Sciatic nerve (tissue), 2 donors: ENCODE data around the gene LSM3. TPM values are rescaled to one million over a fixed set of nuclear protein-coding genes. Genes with fewer than 3 reads are reported as not detected.
A peak's percentile ranks its signal among the peaks of the same experiment; 100 is the strongest.

Experiments
- ATAC-seq: fragments of 200-7000 bp; cut with Tn5 transposase; one replicate; pipeline ENCODE4 v1.9.1; 2020; ENCODE audit warnings: mild to moderate bottlenecking, moderate library complexity
- DNase-seq: peaks from one replicate; pipeline ENCODE4 v3.0.0-alpha.2; 2020; ENCODE audit warnings: low spot score
- intact Hi-C: fragments of 100-400 bp; cut with DNase I; formaldehyde crosslinking; loops from one replicate; pipeline ENCODE4 v1.14.2; 2022
- total RNA-seq: library from RNA; stranded (reverse); fragmentation: NEBNext Ultra II Directional; extraction: Animal tissue kit (Norgen Biotek cat#: 25700); gene quantifications from one replicate; pipeline ENCODE4 v1.2.1, GENCODE V29; 2021
- donor health status: DM: no; HTN: no; CAD: no.
- donor health status: DM: no; HTN: no; CAD: no.

Gene LSM3
- total RNA-seq, 1 donor from 2014 or later: 8.9 TPM

GRCh38 chr3:14179795-14180194 lies 1.2 kb downstream of the LSM3 start:
- intact Hi-C loops: no loop called here
- DNase-seq: no peak
- no peak for ATAC-seq

- intact Hi-C loops: no loop called here
- no peak for DNase-seq
- ATAC-seq: no peak
Observed at GRCh38 chr3:14181253-14181652, 2.6 kb downstream of the LSM3 start.

DNA sequence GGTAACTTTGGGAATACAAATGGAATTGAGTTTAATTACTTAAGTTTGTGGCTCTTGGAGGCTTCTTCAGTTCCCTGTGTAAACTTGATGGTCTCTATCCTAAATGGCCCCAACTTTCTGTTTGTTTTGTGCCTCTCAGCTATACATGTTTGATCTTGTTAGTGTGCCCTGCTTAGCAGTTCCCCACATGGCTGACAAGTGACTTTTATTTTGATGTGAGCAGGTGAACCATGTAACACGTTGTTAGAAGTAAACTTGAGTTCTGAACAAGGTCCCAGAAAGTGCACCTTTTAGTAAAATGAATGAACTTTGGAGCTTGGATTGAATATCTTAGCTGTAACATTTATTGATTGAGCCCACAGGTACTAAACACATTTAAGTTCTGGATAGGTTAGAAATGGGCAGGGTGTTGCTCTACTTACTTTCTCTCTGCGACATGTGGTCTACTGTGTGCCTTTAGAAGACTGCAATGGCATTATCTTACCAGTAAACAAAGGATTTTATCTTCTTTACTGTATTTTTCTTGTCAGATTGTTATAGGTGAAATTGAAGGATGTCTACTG lies 4.5 kb downstream of the LSM3 start:
- intact Hi-C loops: no loop called here
- no peak for ATAC-seq

GRCh38 chr3:14186854-14187458 lies 8.3 kb downstream of the LSM3 start:
- DNase-seq (no peak), ATAC-seq (no peak)
- intact Hi-C loops: no loop called here

More for the DNA sequence above, 4.5 kb downstream of the LSM3 start:
- no peak for DNase-seq

GRCh38 chr3:14188041-14188754 lies 9.6 kb downstream of the LSM3 start:
- intact Hi-C loops: no loop called here
- ATAC-seq (no peak), DNase-seq (no peak)

GRCh38 chr3:14194865-14195264 lies 16.2 kb downstream of the LSM3 start:
- no peak for ATAC-seq

DNA sequence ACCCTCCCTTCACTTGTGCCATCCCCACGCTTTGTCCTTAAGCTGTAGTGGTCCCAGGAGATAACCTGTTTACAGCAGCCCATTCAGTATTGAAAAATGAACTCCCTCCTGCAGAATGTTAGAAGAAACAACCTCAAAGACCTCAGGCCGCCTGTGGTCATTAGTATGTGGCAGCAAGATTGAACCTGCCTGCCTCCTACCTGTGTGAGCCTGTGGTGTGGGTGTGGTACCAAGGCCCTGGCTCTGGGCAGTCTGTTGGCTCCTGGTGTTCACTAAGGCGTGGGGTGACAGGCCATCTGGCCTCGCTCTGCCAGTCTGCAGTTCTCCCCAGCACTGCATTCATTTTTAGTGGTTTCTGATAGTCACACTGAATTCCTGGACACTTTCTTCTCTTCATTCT lies 21.0 kb downstream of the LSM3 start:
- ATAC-seq (no peak), DNase-seq (no peak)
- intact Hi-C loops: loop anchor here (5.0 kb wide), 1 partner anchor 268 kb away; no protein-coding TSS in a partner anchor

More at GRCh38 chr3:14194865-14195264, 16.2 kb downstream of the LSM3 start:
- intact Hi-C loops: no loop called here
- DNase-seq: no peak

GRCh38 chr3:14200276-14200675 lies 21.7 kb downstream of the LSM3 start:
- intact Hi-C loops: loop anchor here (5.0 kb wide), 1 partner anchor 267 kb away; no protein-coding TSS in a partner anchor
- ATAC-seq: no peak
- no peak for DNase-seq

GRCh38 chr3:14200841-14201240 lies 22.2 kb downstream of the LSM3 start:
- intact Hi-C loops: loop anchor here (5.0 kb wide), 1 partner anchor 266 kb away; no protein-coding TSS in a partner anchor
- ATAC-seq (no peak), DNase-seq (no peak)

DNA sequence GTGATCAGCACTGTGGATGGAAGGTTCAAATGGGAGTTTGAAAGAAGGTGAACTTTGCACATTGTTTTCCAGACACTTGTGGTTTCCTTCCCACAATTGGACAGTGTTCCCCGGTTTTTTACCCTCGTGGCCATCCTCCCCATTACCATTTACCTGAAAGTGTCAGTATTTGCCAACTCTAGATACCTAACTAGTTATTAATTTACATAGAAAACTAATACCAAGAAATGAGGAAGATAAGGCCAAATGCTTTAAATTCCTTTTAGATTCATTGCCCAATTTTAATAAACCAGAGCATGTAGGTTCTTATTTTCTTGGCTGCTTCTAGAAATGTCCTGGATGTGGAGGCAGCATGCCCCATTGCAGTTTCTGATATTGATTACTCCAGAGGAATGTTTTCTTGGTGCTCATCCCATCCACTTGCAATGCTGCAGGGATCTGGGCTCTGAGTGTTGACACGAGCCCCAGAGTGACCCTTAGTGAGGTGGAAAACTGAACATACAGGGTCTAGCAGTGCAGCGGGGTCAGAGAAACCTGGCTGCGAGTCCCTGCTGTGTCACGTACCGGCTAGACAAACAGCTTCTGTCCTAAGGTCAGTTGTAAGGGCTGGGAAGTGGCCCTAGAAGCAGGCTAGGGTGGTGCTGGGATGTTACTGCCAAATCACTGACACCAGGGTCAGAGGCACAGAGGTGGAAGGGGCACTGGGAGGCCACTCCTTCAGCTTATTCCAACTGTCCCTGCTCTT lies 23.5 kb downstream of the LSM3 start:
- intact Hi-C loops: loop anchor here (5.0 kb wide), 1 partner anchor 265 kb away; no protein-coding TSS in a partner anchor
- ATAC-seq (peak; percentile 18), DNase-seq (no peak)

DNA sequence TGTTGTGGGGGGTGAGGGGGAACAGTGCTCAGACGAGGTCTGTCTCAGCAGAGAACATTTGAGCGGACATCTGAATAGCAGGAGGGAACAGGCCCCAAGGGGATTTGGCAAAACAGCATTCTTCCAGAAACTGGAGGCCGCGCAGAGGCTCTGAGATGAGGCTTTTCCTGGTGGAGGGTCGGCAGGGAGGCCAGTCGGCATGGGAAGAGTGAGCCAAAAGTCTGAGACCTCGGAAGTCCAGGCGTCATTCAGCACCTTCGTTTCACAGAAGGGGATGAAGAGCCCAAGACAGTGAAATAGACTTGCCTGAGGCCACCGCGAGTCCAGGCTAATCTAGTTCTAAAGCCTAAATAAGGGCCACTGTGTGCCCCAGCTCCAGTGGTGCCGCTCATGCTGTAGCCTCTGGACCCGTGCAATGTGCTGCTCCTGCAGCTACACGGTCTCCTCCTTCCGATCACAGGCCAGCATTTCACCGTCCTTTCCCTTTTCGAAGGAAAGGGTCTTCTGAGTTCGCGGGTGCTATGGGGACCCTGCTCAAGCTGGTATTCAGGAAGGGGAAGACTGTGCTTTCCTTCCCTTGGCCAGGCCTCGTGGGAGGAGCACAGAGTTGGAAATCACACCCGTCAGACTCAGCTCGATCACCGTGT lies 24.4 kb downstream of the LSM3 start:
- ATAC-seq (peak; percentile 15), DNase-seq (no peak)
- intact Hi-C loops: loop anchor here (5.0 kb wide), 1 partner anchor 264 kb away; no protein-coding TSS in a partner anchor

- intact Hi-C loops: loop anchor here (5.0 kb wide), 1 partner anchor 264 kb away; no protein-coding TSS in a partner anchor
- DNase-seq (peak; percentile 72), ATAC-seq (peak; percentile 83)
Observed at GRCh38 chr3:14203521-14204079, 25.0 kb downstream of the LSM3 start.

DNA sequence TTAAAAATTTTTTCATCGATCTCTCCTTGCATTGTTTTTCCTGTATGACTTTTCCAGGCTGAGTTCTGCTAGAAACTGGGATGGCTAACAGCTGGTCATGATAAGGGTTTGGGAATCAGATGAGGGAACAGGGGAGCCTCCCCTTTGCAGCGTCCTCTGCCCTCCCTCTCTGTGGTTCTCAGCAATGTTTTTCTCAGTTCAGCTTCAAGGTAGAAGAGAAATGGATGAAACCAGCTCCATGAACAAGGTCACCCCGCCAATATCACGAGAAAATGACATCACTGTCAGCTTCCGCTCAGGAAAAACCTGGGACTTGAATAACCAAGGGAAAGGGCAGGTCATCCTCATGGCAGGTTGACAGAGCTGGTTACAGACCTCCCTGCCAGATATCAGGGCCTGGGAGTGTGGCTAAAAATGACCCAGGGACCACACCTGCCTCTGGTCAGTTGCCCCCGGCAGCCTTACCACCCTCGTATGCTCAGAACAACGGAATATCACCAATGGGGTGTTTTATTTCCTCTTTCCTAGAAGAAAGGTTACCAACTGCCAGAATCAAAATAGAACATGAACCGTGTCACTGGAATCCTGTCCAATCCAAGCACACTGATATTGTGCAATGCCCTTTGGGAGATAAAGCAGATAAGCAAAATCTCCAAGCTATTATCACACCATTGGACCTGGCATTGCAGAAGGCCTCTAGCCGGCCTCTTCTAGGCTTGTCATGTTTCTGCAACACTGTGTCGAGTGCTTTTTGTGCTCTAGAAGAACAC lies 26.1 kb downstream of the LSM3 start:
- intact Hi-C loops: loop anchor here (5.0 kb wide), 1 partner anchor 263 kb away; no protein-coding TSS in a partner anchor
- no peak for DNase-seq

GRCh38 chr3:14206548-14207177 lies 28.0 kb downstream of the LSM3 start:
- intact Hi-C loops: no loop called here
- no peak for ATAC-seq
- no peak for DNase-seq

More for the DNA sequence above, 26.1 kb downstream of the LSM3 start:
- peak; percentile 87 for ATAC-seq

GRCh38 chr3:14208168-14208567 lies 29.6 kb downstream of the LSM3 start:
- no peak for ATAC-seq
- no peak for DNase-seq
- intact Hi-C loops: no loop called here

- intact Hi-C loops: no loop called here
- DNase-seq (no peak), ATAC-seq (no peak)
Observed at GRCh38 chr3:14208977-14209394, 30.4 kb downstream of the LSM3 start.

GRCh38 chr3:14209581-14210289 lies 31.1 kb downstream of the LSM3 start:
- intact Hi-C loops: no loop called here
- DNase-seq: no peak
- no peak for ATAC-seq
